H9 (cell line): ENCODE measurements around the gene KRTAP19-7. TPM values are rescaled to one million over a fixed set of nuclear protein-coding genes. Genes with fewer than 3 reads are reported as not detected.

Experiments
- DNase-seq: peaks from one replicate; pipeline ENCODE4 v3.0.0-alpha.2; 2017
- H2AFZ ChIP-seq: one replicate; pipeline ENCODE4 v1.6.1; 2013; ENCODE audit warnings: mild to moderate bottlenecking, low read length, control low read depth, moderate library complexity
- H2AK5ac ChIP-seq: 2 replicates; pipeline ENCODE4 v1.6.1; 2013; ENCODE audit warnings: low read length, control low read depth, mixed read lengths; ENCODE audit not compliant: insufficient read length
- H2BK120ac ChIP-seq: one replicate; pipeline ENCODE4 v1.6.1; 2013; ENCODE audit warnings: low read depth, mild to moderate bottlenecking, low read length, control low read depth, inconsistent platforms; ENCODE audit not compliant: poor library complexity, severe bottlenecking
- H2BK12ac ChIP-seq: 2 replicates; pipeline ENCODE4 v1.6.1; 2013; ENCODE audit warnings: low read length, control low read depth, mixed read lengths, low read depth; ENCODE audit not compliant: insufficient read length
- H2BK15ac ChIP-seq: 2 replicates; pipeline ENCODE4 v1.6.1; 2013; ENCODE audit warnings: low read depth, low read length, control low read depth
- H2BK20ac ChIP-seq: one replicate; pipeline ENCODE4 v1.6.1; 2013; ENCODE audit warnings: low read depth, mild to moderate bottlenecking, low read length, control low read depth, inconsistent platforms; ENCODE audit not compliant: poor library complexity, severe bottlenecking
- H2BK5ac ChIP-seq: 2 replicates; pipeline ENCODE4 v1.6.1; 2013; ENCODE audit warnings: low read length, control low read depth, mixed read lengths; ENCODE audit not compliant: insufficient read length
- H3K14ac ChIP-seq: 2 replicates; pipeline ENCODE4 v1.6.1; 2013; ENCODE audit warnings: low read length, control low read depth; ENCODE audit not compliant: insufficient read depth
- H3K18ac ChIP-seq: 2 replicates; pipeline ENCODE4 v1.6.1; 2013; ENCODE audit warnings: low read depth, mild to moderate bottlenecking, mixed read lengths, low read length, control low read depth; ENCODE audit not compliant: insufficient read length
- H3K23ac ChIP-seq: 2 replicates; pipeline ENCODE4 v1.6.1; 2013; ENCODE audit warnings: low read length, control low read depth, mixed read lengths, low read depth; ENCODE audit not compliant: insufficient read length
- H3K23me2 ChIP-seq: 2 replicates; pipeline ENCODE4 v1.6.1; 2013; ENCODE audit warnings: low read depth, mild to moderate bottlenecking, mixed read lengths, low read length, control low read depth; ENCODE audit not compliant: insufficient read length, poor library complexity, severe bottlenecking
- H3K27ac ChIP-seq: 2 replicates; pipeline ENCODE4 v1.5.1; 2013; ENCODE audit warnings: low read length, control low read depth, mixed read lengths, low read depth; ENCODE audit not compliant: insufficient read length
- H3K27me3 ChIP-seq: 2 replicates; pipeline ENCODE4 v1.6.1; 2013; ENCODE audit warnings: low read length, control low read depth, inconsistent platforms; ENCODE audit not compliant: insufficient read depth
- H3K4ac ChIP-seq: 2 replicates; pipeline ENCODE4 v1.6.1; 2013; ENCODE audit warnings: low read depth, mild to moderate bottlenecking, control low read depth, inconsistent platforms, low read length, moderate library complexity
- H3K4me1 ChIP-seq: 2 replicates; pipeline ENCODE4 v1.6.1; 2013; ENCODE audit warnings: low read length, control low read depth, inconsistent platforms; ENCODE audit not compliant: insufficient read depth
- H3K4me2 ChIP-seq: 2 replicates; pipeline ENCODE4 v1.6.1; 2013; ENCODE audit warnings: low read length, control low read depth, mixed read lengths; ENCODE audit not compliant: insufficient read length, insufficient read depth
- H3K56ac ChIP-seq: 2 replicates; pipeline ENCODE4 v1.6.1; 2013; ENCODE audit warnings: low read depth, mild to moderate bottlenecking, mixed read lengths, low read length, control low read depth; ENCODE audit not compliant: insufficient read length
- H3K79me1 ChIP-seq: 2 replicates; pipeline ENCODE4 v1.6.1; 2013; ENCODE audit warnings: low read depth, mild to moderate bottlenecking, moderate library complexity, low read length, control low read depth, inconsistent platforms; ENCODE audit not compliant: insufficient read depth, poor library complexity, severe bottlenecking
- H3K79me2 ChIP-seq: 2 replicates; pipeline ENCODE4 v1.6.1; 2013; ENCODE audit warnings: low read length, control low read depth, inconsistent platforms; ENCODE audit not compliant: insufficient read depth
- H3K9ac ChIP-seq: 2 replicates; pipeline ENCODE4 v1.6.1; 2013; ENCODE audit warnings: low read length, control low read depth, mixed read lengths; ENCODE audit not compliant: insufficient read length; ENCODE audit errors: extremely low read depth
- H3K9me3 ChIP-seq: one replicate; pipeline ENCODE4 v1.6.1; 2013; ENCODE audit warnings: low read depth, low read length, inconsistent platforms; ENCODE audit not compliant: control insufficient read depth
- H3T11ph ChIP-seq: one replicate; pipeline ENCODE4 v1.6.1; 2013; ENCODE audit warnings: mild to moderate bottlenecking, low read length, control low read depth, inconsistent platforms
- H4K20me1 ChIP-seq: one replicate; pipeline ENCODE4 v1.6.1; 2013; ENCODE audit not compliant: control insufficient read depth, insufficient read length, insufficient read depth
- H4K5ac ChIP-seq: 2 replicates; pipeline ENCODE4 v1.6.1; 2013; ENCODE audit warnings: low read depth, mild to moderate bottlenecking, mixed read lengths, low read length, control low read depth; ENCODE audit not compliant: insufficient read length
- H4K8ac ChIP-seq: replicated peaks from 2 replicates; pipeline ENCODE4 v1.6.1; 2013; ENCODE audit warnings: low read length, control low read depth, mixed read lengths, low read depth; ENCODE audit not compliant: insufficient read length
- H4K91ac ChIP-seq: 2 replicates; pipeline ENCODE4 v1.6.1; 2013; ENCODE audit warnings: low read depth, mild to moderate bottlenecking, moderate library complexity, mixed read lengths, low read length, control low read depth; ENCODE audit not compliant: insufficient read length
- H3K27ac Mint-ChIP-seq, 3 experiments: 2 replicates in 2 of 3; 3 replicates in 1 of 3; pipeline ENCODE4 v1.8.0; 2020 to 2021; ENCODE audit warnings: mixed read lengths in 3 of 3, mild to moderate bottlenecking in 1 of 3, moderate library complexity in 1 of 3
- H3K27me3 Mint-ChIP-seq: 2 replicates; pipeline ENCODE4 v1.8.0; 2021; ENCODE audit warnings: low read depth, mild to moderate bottlenecking, moderate library complexity, mixed read lengths
- H3K36me3 Mint-ChIP-seq, 3 experiments: 2 replicates in 2 of 3; 3 replicates in 1 of 3; pipeline ENCODE4 v1.8.0; 2020 to 2021; ENCODE audit warnings: low read depth in 3 of 3, mixed read lengths in 3 of 3; ENCODE audit not compliant: insufficient read depth in 1 of 3
- H3K4me1 Mint-ChIP-seq, 2 experiments: 2 replicates each; pipeline ENCODE4 v1.8.0; 2020; ENCODE audit warnings: mixed read lengths in 2 of 2
- H3K4me3 Mint-ChIP-seq, 2 experiments: 2 replicates in 1 of 2; 3 replicates in 1 of 2; pipeline ENCODE4 v1.8.0; 2020 to 2021; ENCODE audit warnings: mild to moderate bottlenecking in 2 of 2, mixed read lengths in 2 of 2, moderate library complexity in 1 of 2
- H3K9me3 Mint-ChIP-seq, 2 experiments: 2 replicates in 1 of 2; 3 replicates in 1 of 2; pipeline ENCODE4 v1.8.0; 2020; ENCODE audit warnings: mild to moderate bottlenecking in 2 of 2, mixed read lengths in 2 of 2, moderate library complexity in 1 of 2
- CTCF ChIP-seq: fragments of 200-600 bp; sonication (generic); conservative IDR thresholded peaks from 3 replicates; pipeline ENCODE4 v1.8.0; 2021; ENCODE audit warnings: antibody characterized with exemption, mild to moderate bottlenecking
- WGBS: extraction: QIAGEN DNeasy Blood & Tissue Kit; methylation state at CpG from one replicate; pipeline ENCODE4 v1.1.7; 2013; ENCODE audit warnings: missing lambda C conversion rate, low lambda C conversion rate, mixed read lengths; ENCODE audit not compliant: insufficient read length; ENCODE audit errors: extremely low coverage; 5-methylcytosine and 5-hydroxymethylcytosine counted together
- total RNA-seq: library from RNA; stranded (reverse); gene quantifications from 2 replicates; pipeline ENCODE4 v1.2.1, GENCODE V29; 2021

The KRTAP19-7 gene
- total RNA-seq, 1 experiment from 2014 or later = not detected

GRCh38 chr21:30561957-30562356, 843 bp upstream of the KRTAP19-7 start:
- DNase-seq = no peak
- Histone ChIP-seq H4K91ac (no peak overlapping the region), H2BK120ac (no peak overlapping the region)

More at GRCh38 chr21:30561957-30562356, 843 bp upstream of the KRTAP19-7 start:
- Mint-ChIP-seq H3K9me3 (peaks cover 5 to 19% of the 10 kb centered on the region in 2 experiments; a peak in 4 of 5 replicates), H3K27ac (no peak overlapping the region), H3K36me3 (peaks cover 0 to 9% (median 0%) of the 10 kb centered on the region in 3 experiments; a peak in 2 of 7 replicates), H3K27me3 (no peaks in the 10 kb centered on the region), H3K4me3 (no peak overlapping the region), H3K4me1 (no peaks in the 10 kb centered on the region)
- H2BK5ac ChIP-seq = no peak overlapping the region
- H2BK12ac ChIP-seq = no peak overlapping the region
- H3K9ac ChIP-seq = no peak overlapping the region
- no peaks in the 10 kb centered on the region for H3K27me3 ChIP-seq
- TF ChIP-seq CTCF = no peak
- H3K4me2 ChIP-seq = no peak overlapping the region
- no peaks in the 10 kb centered on the region for H3K4me1 ChIP-seq
- no peak overlapping the region for H3K56ac ChIP-seq
- no peak overlapping the region for H4K5ac ChIP-seq
- no CpG with 5 or more reads among the region's 2 CpGs for WGBS
- H4K8ac ChIP-seq = no peak overlapping the region
- no peak overlapping the region for H3T11ph ChIP-seq
- no peaks in the 10 kb centered on the region for H3K79me1 ChIP-seq
- no peak overlapping the region for H3K18ac ChIP-seq
- H3K23me2 ChIP-seq = no peaks in the 10 kb centered on the region
- H3K4ac ChIP-seq = no peak overlapping the region
- H3K23ac ChIP-seq = no peak overlapping the region
- H2BK20ac ChIP-seq = no peak overlapping the region
- no peak overlapping the region for H2AFZ ChIP-seq
- no peaks in the 10 kb centered on the region for H4K20me1 ChIP-seq
- H3K27ac ChIP-seq = no peak overlapping the region
- H3K9me3 ChIP-seq = no peaks in the 10 kb centered on the region
- H2AK5ac ChIP-seq = no peak overlapping the region
- no peak overlapping the region for H2BK15ac ChIP-seq
- H3K14ac ChIP-seq = no peak overlapping the region
- H3K79me2 ChIP-seq = no peaks in the 10 kb centered on the region
